ENCODE measurements around the gene CLPX.

- TF ChIP-seq CTCF (IDR thresholded peaks at IDR 0.05), result no peak
- no peak for TF ChIP-seq POLR2A (IDR thresholded peaks at IDR 0.05)
- no peak for TF ChIP-seq POLR2AphosphoS5 (IDR thresholded peaks at IDR 0.05)
These were observed 27.0 kb upstream of the CLPX start for GRCh38 chr15:65212097-65212496.

All from prostate gland (tissue), 2 donors.